ENCODE measurements around the gene EID3. TPM values are rescaled to one million over a fixed set of nuclear protein-coding genes. Genes with fewer than 3 reads are reported as not detected.
A peak's percentile ranks its signal among the peaks of the same experiment; 100 is the strongest.
"Not testable (repeated sequence)": the region's sequence is repeated elsewhere in the genome, so short reads cannot be mapped to it uniquely, and the experiment has no call there.

Gene EID3
- total and polyA plus RNA-seq, 4 donors = 0.89 to 16.6 (median 4.5) TPM

DNA sequence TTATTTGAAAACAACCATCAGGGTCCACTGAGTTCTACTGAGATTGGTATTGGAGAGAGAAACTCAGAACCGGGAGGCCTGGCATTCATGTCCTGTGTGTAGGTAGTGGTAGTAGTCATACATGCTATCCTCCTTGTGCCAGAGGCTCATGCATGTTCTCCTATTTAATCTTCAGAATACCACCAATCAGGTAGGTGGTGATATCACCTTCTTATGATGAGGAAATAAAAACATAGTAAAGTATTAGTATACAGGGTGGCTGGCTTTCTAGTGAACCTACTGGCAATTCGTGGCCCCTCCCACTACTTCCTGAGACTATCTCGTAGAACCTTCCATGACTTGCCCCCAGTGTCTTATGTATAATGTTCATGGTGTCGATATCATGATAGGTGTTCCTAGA lies 40.5 kb upstream of the EID3 start:
- no peaks in the 10 kb centered on the region for H3K27me3 ChIP-seq (ENCODE audit: control insufficient read depth in 3 of 3, insufficient read depth in 3 of 3, low read length in 2 of 3)
- no peak overlapping the region for H3K27ac ChIP-seq (ENCODE audit: low read depth in 1 of 2, low read length in 1 of 2)
- no peak overlapping the region for H3K4me3 ChIP-seq
- H3K9me3 ChIP-seq (ENCODE audit: control insufficient read depth in 4 of 4, insufficient read depth in 3 of 4, low read length in 3 of 4) = no peaks in the 10 kb centered on the region
- no peaks in the 10 kb centered on the region for H3K36me3 ChIP-seq (ENCODE audit: control insufficient read depth in 4 of 4, insufficient read depth in 4 of 4, low read length in 4 of 4)
- no peak for DNase-seq
- WGBS, 2 donors = 64 to 69% methylated on average over 4 of the region's 4 CpGs
- no peak for ATAC-seq (ENCODE audit: insufficient read depth, low FRiP score)
- TF ChIP-seq, protein P1, sequence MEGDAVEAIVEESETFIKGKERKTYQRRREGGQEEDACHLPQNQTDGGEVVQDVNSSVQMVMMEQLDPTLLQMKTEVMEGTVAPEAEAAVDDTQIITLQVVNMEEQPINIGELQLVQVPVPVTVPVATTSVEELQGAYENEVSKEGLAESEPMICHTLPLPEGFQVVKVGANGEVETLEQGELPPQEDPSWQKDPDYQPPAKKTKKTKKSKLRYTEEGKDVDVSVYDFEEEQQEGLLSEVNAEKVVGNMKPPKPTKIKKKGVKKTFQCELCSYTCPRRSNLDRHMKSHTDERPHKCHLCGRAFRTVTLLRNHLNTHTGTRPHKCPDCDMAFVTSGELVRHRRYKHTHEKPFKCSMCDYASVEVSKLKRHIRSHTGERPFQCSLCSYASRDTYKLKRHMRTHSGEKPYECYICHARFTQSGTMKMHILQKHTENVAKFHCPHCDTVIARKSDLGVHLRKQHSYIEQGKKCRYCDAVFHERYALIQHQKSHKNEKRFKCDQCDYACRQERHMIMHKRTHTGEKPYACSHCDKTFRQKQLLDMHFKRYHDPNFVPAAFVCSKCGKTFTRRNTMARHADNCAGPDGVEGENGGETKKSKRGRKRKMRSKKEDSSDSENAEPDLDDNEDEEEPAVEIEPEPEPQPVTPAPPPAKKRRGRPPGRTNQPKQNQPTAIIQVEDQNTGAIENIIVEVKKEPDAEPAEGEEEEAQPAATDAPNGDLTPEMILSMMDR (IDR thresholded peaks at IDR 0.05; ENCODE audit: control extremely low read depth, extremely low read depth) = no peak
- H3K9ac ChIP-seq (ENCODE audit: insufficient read depth in 1 of 2, low read length in 2 of 2) = no peak overlapping the region
- H3K4me1 ChIP-seq (ENCODE audit: control insufficient read depth in 5 of 5, insufficient read depth in 5 of 5, low read length in 5 of 5) = peaks cover 0 to 2% (median 0%) of the 10 kb centered on the region in 5 donors

DNA sequence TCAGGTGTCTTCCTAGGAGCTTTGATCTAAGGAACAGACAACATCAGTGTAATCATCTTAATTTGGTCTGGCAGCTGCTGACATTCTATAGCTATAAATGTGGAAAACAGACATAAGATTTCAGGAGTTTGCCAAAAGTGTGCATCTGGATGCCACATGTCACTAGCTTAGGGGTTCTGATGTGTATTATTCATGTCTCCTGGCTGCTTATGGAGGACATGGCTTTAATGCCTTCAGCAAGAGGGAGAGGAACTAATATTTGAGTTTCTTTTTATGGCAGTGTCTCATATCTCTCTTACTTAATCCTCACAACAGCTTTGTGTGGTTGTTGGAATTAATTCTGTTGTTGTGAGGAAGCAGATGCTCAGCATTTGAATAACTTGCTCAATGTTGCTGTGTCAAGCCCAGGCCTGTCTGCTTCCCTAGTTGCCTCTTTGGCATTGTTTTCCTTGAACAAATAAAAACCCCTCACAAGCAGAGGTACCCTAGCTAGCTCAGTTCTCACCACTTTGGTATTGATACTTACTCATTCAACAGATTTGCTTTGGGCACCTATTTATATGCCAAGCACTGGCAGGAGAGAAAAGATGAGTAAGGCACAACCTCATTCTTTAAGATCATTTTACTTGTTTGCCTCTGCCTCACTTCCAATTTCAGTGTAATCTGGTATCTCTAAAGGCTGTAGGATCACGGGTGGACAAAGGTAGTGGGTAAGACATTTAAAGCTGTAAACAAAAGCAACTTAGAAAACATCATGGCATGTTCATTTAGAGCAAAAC lies 39.8 kb upstream of the EID3 start:
- H3K27ac ChIP-seq (ENCODE audit: low read depth in 1 of 2, low read length in 1 of 2) = no peak overlapping the region
- H3K27me3 ChIP-seq (ENCODE audit: control insufficient read depth in 3 of 3, insufficient read depth in 3 of 3, low read length in 2 of 3) = no peaks in the 10 kb centered on the region
- 54 to 62% methylated on average over 1 of the region's 1 CpG for WGBS, 2 donors
- no peak for DNase-seq
- H3K36me3 ChIP-seq (ENCODE audit: control insufficient read depth in 4 of 4, insufficient read depth in 4 of 4, low read length in 4 of 4) = no peaks in the 10 kb centered on the region
- no peaks in the 10 kb centered on the region for H3K9me3 ChIP-seq (ENCODE audit: control insufficient read depth in 4 of 4, insufficient read depth in 3 of 4, low read length in 3 of 4)
- peak overlapping the region in 1 of 2 donors; percentile 33 for H3K9ac ChIP-seq (ENCODE audit: insufficient read depth in 1 of 2, low read length in 2 of 2)
- TF ChIP-seq, protein P1 (IDR thresholded peaks at IDR 0.05; ENCODE audit: control extremely low read depth, extremely low read depth) = no peak
- ATAC-seq (ENCODE audit: insufficient read depth, low FRiP score) = no peak
- peaks cover 0 to 2% (median 0%) of the 10 kb centered on the region in 5 donors for H3K4me1 ChIP-seq (ENCODE audit: control insufficient read depth in 5 of 5, insufficient read depth in 5 of 5, low read length in 5 of 5)
- no peak overlapping the region for H3K4me3 ChIP-seq

DNA sequence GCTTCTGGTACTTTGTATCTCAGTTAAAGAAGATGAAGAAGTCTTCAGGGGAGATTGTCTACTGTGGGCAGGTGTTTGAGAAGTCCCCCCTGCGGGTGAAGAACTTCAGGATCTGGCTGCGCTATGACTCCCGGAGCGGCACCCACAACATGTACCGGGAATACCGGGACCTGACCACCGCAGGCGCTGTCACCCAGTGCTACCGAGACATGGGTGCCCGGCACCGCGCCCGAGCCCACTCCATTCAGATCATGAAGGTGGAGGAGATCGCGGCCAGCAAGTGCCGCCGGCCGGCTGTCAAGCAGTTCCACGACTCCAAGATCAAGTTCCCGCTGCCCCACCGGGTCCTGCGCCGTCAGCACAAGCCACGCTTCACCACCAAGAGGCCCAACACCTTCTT lies 38.1 kb upstream of the EID3 start:
- not testable (repeated sequence) for H3K4me1 ChIP-seq (ENCODE audit: control insufficient read depth in 5 of 5, insufficient read depth in 5 of 5, low read length in 5 of 5); H3K9ac ChIP-seq (ENCODE audit: insufficient read depth in 1 of 2, low read length in 2 of 2); H3K4me3 ChIP-seq; H3K27ac ChIP-seq (ENCODE audit: low read depth in 1 of 2, low read length in 1 of 2); H3K27me3 ChIP-seq (ENCODE audit: control insufficient read depth in 3 of 3, insufficient read depth in 3 of 3, low read length in 2 of 3); H3K9me3 ChIP-seq (ENCODE audit: control insufficient read depth in 4 of 4, insufficient read depth in 3 of 4, low read length in 3 of 4); H3K36me3 ChIP-seq (ENCODE audit: control insufficient read depth in 4 of 4, insufficient read depth in 4 of 4, low read length in 4 of 4); DNase-seq; ATAC-seq (ENCODE audit: insufficient read depth, low FRiP score)
- WGBS, 2 donors = 94 to 97% methylated on average over 13 to 19 of the region's 24 CpGs

DNA sequence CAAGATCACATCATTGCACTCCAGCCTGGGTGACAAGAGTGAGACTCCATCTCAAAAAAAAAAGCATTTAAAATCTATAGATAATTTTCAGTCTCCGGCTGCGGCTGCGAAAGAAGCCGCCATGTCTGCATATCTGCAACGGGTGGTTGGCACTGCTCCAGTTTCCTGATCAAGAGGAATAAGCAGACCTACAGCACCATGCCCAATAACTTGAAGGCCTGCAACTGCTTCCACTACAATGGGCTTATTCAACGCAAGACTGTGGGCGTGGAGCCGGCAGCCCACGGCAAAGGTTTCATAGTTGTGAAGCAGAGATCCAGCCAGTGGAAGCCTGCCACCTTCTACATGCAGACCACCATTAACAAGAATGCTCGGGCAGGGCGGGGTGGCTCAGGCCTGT lies 30.6 kb upstream of the EID3 start:
- ATAC-seq (ENCODE audit: insufficient read depth, low FRiP score) = no peak
- no peaks in the 10 kb centered on the region for H3K36me3 ChIP-seq (ENCODE audit: control insufficient read depth in 4 of 4, insufficient read depth in 4 of 4, low read length in 4 of 4)
- peaks cover 0 to 6% (median 0%) of the 10 kb centered on the region in 5 donors for H3K4me1 ChIP-seq (ENCODE audit: control insufficient read depth in 5 of 5, insufficient read depth in 5 of 5, low read length in 5 of 5)
- no peak overlapping the region for H3K9ac ChIP-seq (ENCODE audit: insufficient read depth in 1 of 2, low read length in 2 of 2)
- 87 to 90% methylated on average over 11 of the region's 11 CpGs for WGBS, 2 donors
- H3K9me3 ChIP-seq (ENCODE audit: control insufficient read depth in 4 of 4, insufficient read depth in 3 of 4, low read length in 3 of 4) = no peaks in the 10 kb centered on the region
- no peaks in the 10 kb centered on the region for H3K27me3 ChIP-seq (ENCODE audit: control insufficient read depth in 3 of 3, insufficient read depth in 3 of 3, low read length in 2 of 3)
- DNase-seq = peak in 1 of 3 donors; percentile 8
- TF ChIP-seq, protein P1 (IDR thresholded peaks at IDR 0.05; ENCODE audit: control extremely low read depth, extremely low read depth) = no peak
- no peak overlapping the region for H3K27ac ChIP-seq (ENCODE audit: low read depth in 1 of 2, low read length in 1 of 2)
- no peak overlapping the region for H3K4me3 ChIP-seq

Data from lung (tissue), 12 donors.